A549 (cell line): ENCODE data around the gene LMF1. TPM values are rescaled to one million over a fixed set of nuclear protein-coding genes. Genes with fewer than 3 reads are reported as not detected.

Experiments used
- ATAC-seq, 2 experiments: fragments of 200-7000 bp in 1 of 2; fragments of >200 bp in 1 of 2; cut with Nextera tagmentation in 1 of 2; cut with Tn5 transposase in 1 of 2; 3 replicates each; pipeline versions ENCODE4 v1.8.0 to v1.9.1; 2018 to 2020; ENCODE audit warnings: mild to moderate bottlenecking in 1 of 2, moderate library complexity in 1 of 2
- CTCF ChIA-PET: fragments of 300-600 bp; sonication (Branson Sonifier 250); formaldehyde crosslinking; extraction: SDS; loops from one replicate; lab custom pipeline; 2021; ENCODE audit warnings: antibody characterized with exemption, inconsistent platforms; lab: Yijun Ruan, JAX
- POLR2A ChIA-PET: fragments of 350-600 bp; formaldehyde crosslinking; extraction: SDS; loops from one replicate; lab custom pipeline; 2021; ENCODE audit warnings: antibody characterized with exemption, inconsistent platforms; lab: Yijun Ruan, JAX
- DNase-seq, 2 experiments: peaks; one replicate each; pipeline versions ENCODE4 v3.0.0 to v3.0.0-alpha.2; 2011 to 2016; ENCODE audit warnings: low read depth in 1 of 2, low spot score in 1 of 2
- FAIRE-seq: peaks from 2 replicates; lab custom pipeline; 2011; peaks lifted over from hg19 to GRCh38; lab: Jason Lieb, UNC
- H3K27ac ChIP-seq, 2 experiments: fragments of >200 bp; sonication (Bioruptor Twin); formaldehyde crosslinking; 3 replicates each; pipeline ENCODE4 v1.5.1; 2016 to 2017
- H3K4me1 ChIP-seq: fragments of >200 bp; sonication (Bioruptor Twin); formaldehyde crosslinking; 3 replicates; pipeline ENCODE4 v1.6.1; 2016
- H3K4me2 ChIP-seq: fragments of >200 bp; sonication (Bioruptor Twin); formaldehyde crosslinking; 3 replicates; pipeline ENCODE4 v1.6.1; 2016
- H3K4me3 ChIP-seq: fragments of >200 bp; sonication (Bioruptor Twin); formaldehyde crosslinking; 3 replicates; pipeline ENCODE4 v1.5.1; 2016
- H3K9me3 ChIP-seq: fragments of >200 bp; sonication (Bioruptor Twin); formaldehyde crosslinking; 3 replicates; pipeline ENCODE4 v1.6.1; 2016
- CEBPB ChIP-seq, 2 experiments: fragments of >200 bp in 1 of 2; sonication (Bioruptor Twin) in 1 of 2; formaldehyde crosslinking in 1 of 2; IDR thresholded peaks; 2 replicates each; pipeline ENCODE4 v1.6.1; 2012 to 2016
- CHD4 ChIP-seq: fragments of 200-600 bp; sonication (generic); IDR thresholded peaks from 2 replicates; pipeline ENCODE4 v1.6.1; 2016; ENCODE audit warnings: antibody characterized with exemption, mild to moderate bottlenecking, borderline replicate concordance
- FOXS1 ChIP-seq: fragments of 250-450 bp; sonication (Bioruptor Pico); IDR thresholded peaks from 2 replicates; pipeline ENCODE4 v1.5.0; 2020; ENCODE audit warnings: mild to moderate bottlenecking, moderate library complexity
- GATA3 ChIP-seq: IDR thresholded peaks from 2 replicates; pipeline ENCODE4 v1.6.1; 2012; ENCODE audit warnings: borderline replicate concordance
- HOXB5 ChIP-seq: fragments of 250-450 bp; sonication (Bioruptor Pico); IDR thresholded peaks from 2 replicates; pipeline ENCODE4 v1.5.0; 2020; ENCODE audit warnings: mild to moderate bottlenecking, moderate library complexity
- JUN ChIP-seq, 2 experiments: fragments of >200 bp; sonication (Bioruptor Twin); formaldehyde crosslinking; IDR thresholded peaks; 2 replicates in 1 of 2; 3 replicates in 1 of 2; pipeline ENCODE4 v1.6.1; 2016 to 2017
- KDM5A ChIP-seq: fragments of 200-600 bp; sonication (generic); IDR thresholded peaks from 2 replicates; pipeline ENCODE4 v1.6.1; 2016; ENCODE audit warnings: antibody characterized with exemption, mild to moderate bottlenecking
- MAZ ChIP-seq: fragments of 150-350 bp; IDR thresholded peaks from 2 replicates; pipeline ENCODE4 v1.6.1; 2014; ENCODE audit warnings: antibody characterized with exemption, low read depth, low read length, borderline replicate concordance
- NPAS2 ChIP-seq: fragments of 250-450 bp; sonication (Bioruptor Pico); IDR thresholded peaks from 2 replicates; pipeline ENCODE4 v1.8.0; 2022; ENCODE audit warnings: mild to moderate bottlenecking, moderate library complexity, borderline replicate concordance
- POLR2A ChIP-seq: IDR thresholded peaks from 2 replicates; pipeline ENCODE4 v1.6.1; 2012; ENCODE audit warnings: mild to moderate bottlenecking, low read length
- RAD21 ChIP-seq, 2 experiments: fragments of >200 bp in 1 of 2; sonication (Bioruptor Twin) in 1 of 2; formaldehyde crosslinking in 1 of 2; IDR thresholded peaks in 1 of 2; conservative IDR thresholded peaks in 1 of 2; 2 replicates in 1 of 2; 3 replicates in 1 of 2; pipeline ENCODE4 v1.6.1; 2012 to 2018; ENCODE audit warnings: inconsistent platforms in 1 of 2
- RCOR1 ChIP-seq: fragments of 150-350 bp; IDR thresholded peaks from 2 replicates; pipeline ENCODE4 v1.6.1; 2014; ENCODE audit warnings: antibody characterized with exemption, low read length, low read depth
- SMC3 ChIP-seq: fragments of >200 bp; sonication (Bioruptor Twin); formaldehyde crosslinking; IDR thresholded peaks from 3 replicates; pipeline ENCODE4 v1.6.1; 2018; ENCODE audit warnings: inconsistent platforms
- TP53 ChIP-seq: fragments of 250-450 bp; sonication (Bioruptor Pico); IDR thresholded peaks from 2 replicates; pipeline ENCODE4 v1.5.0; 2021; ENCODE audit warnings: mild to moderate bottlenecking, moderate library complexity
- ZC3H11A ChIP-seq: fragments of 450-650 bp; IDR thresholded peaks from 2 replicates; pipeline ENCODE4 v1.6.1; 2014; ENCODE audit warnings: antibody characterized with exemption, mild to moderate bottlenecking
- ZFP36 ChIP-seq: fragments of 450-650 bp; IDR thresholded peaks from 2 replicates; pipeline ENCODE4 v1.6.1; 2014; ENCODE audit warnings: borderline replicate concordance; ENCODE audit not compliant: partially characterized antibody
- ZNF302 ChIP-seq: fragments of 250-450 bp; sonication (Bioruptor Pico); IDR thresholded peaks from 2 replicates; pipeline ENCODE4 v1.9.0; 2021; ENCODE audit warnings: inconsistent platforms, mild to moderate bottlenecking, moderate library complexity
- ZSCAN20 ChIP-seq: fragments of 250-450 bp; sonication (Bioruptor Pico); IDR thresholded peaks from 2 replicates; pipeline ENCODE4 v1.8.0; 2022; ENCODE audit warnings: mild to moderate bottlenecking, moderate library complexity
- WGBS: methylation state at CpG from one replicate; pipeline ENCODE4 v1.1.6; 2017; ENCODE audit errors: missing lambda C conversion rate; 5-methylcytosine and 5-hydroxymethylcytosine counted together
- polyA plus RNA-seq, 4 experiments: library from polyadenylated mRNA; depleted of rRNA in 3 of 4; stranded (reverse); fragments of >200 nt; fragmentation: RNase III in 1 of 4; extraction: RNeasy Plus Mini Kit Qiagen cat#74134 plus additional on column Dnase treatment in 1 of 4; gene quantifications; 2 replicates in 3 of 4; 3 replicates in 1 of 4; pipeline ENCODE4 v1.2.3, GENCODE V29; 2011 to 2017
- TF ChIP-seq, protein P1 (sequence below): IDR thresholded peaks from 2 replicates; pipeline ENCODE4 v1.6.1; 2012
- TF ChIP-seq, protein P2 (sequence below): IDR thresholded peaks from 2 replicates; pipeline ENCODE4 v1.6.1; 2012; ENCODE audit warnings: low read depth, borderline replicate concordance
- TF ChIP-seq, protein P3 (sequence below): fragments of 200-600 bp; sonication (generic); IDR thresholded peaks from 2 replicates; pipeline ENCODE4 v1.6.1; 2016; ENCODE audit warnings: antibody characterized with exemption, mild to moderate bottlenecking, moderate library complexity

LMF1 gene
- polyA plus RNA-seq, 2 of the 4 experiments (the other 2 are of a cell fraction) = 8.8 to 10.9 TPM

DNA sequence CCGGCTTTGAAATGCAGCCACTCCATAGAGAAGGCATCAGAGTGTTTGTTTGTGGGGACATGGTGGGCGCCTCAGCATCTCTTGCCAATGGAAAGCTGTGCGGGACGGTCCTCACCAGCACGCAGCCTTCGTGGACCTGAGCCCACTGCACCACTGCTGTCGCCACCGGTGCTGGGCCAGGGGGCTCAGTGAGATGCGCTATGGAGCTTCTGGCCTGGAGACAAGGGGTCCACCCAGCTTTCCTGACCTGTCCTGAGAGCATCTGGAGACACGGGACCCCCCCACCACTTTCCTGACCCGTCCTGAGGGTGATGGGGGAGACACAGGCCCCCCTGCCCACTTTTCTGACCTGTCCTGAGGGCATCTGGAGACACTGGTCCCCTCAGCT, 79.4 kb downstream of the LMF1 start:
- Histone ChIP-seq H3K27ac (no peak overlapping the region), H3K4me1 (no peaks in the 10 kb centered on the region), H3K4me2 (no peak overlapping the region), H3K4me3 (no peak overlapping the region), H3K9me3 (no peaks in the 10 kb centered on the region)
- ChIA-PET CTCF (interaction anchor here (1.3 to 2.4 kb wide), 3 partner anchors 13 to 166 kb away, joined by 3 to 11 read pairs (median 6); no protein-coding TSS in a partner anchor), POLR2A (no interaction called here)
- FAIRE-seq = no peak
- TF ChIP-seq, protein P1, sequence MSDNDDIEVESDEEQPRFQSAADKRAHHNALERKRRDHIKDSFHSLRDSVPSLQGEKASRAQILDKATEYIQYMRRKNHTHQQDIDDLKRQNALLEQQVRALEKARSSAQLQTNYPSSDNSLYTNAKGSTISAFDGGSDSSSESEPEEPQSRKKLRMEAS = no peak
- TF ChIP-seq GATA3 = no peak
- ATAC-seq = no peak
- 76% methylated on average over 11 of the region's 11 CpGs for WGBS
- DNase-seq = no peak

DNA sequence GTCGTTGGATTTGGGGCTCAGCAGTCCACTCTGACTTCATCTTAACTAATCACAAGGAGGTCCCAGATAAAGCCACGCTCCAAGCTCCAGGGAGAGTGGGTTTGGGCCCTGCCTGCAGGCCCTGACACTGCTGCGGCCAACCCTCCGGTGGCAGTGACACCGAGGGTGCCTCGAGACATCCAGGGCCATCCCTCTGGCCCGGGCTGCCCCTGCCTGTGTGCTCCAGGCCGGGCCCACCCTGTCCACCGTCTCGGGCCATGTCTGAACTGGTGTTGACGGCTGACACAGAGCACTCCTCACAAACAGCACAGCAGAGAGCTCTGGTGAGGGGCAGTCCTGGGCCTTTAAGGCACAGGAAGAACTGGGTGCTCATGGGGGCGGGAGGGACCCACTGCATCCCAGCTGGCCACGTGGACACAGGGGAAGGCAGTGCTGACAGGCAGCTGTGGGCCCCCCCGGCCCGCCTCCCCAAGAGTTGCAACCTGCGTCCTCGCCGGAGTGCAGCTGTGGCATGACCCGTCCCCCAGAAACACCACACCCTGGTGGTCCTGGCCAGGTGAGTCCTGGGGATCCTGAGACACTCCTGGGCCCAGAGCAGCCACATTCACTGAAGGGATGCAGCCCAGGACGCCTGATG, 80.0 kb downstream of the LMF1 start:
- FAIRE-seq (no peak), ATAC-seq (no peak), DNase-seq (no peak)
- no peaks in the 10 kb centered on the region for H3K4me1 ChIP-seq
- H3K4me2 ChIP-seq = no peak overlapping the region
- CTCF ChIA-PET = interaction anchor here (0.9 to 1.3 kb wide), 2 partner anchors 12 to 167 kb away, joined by 3 to 6 read pairs; no protein-coding TSS in a partner anchor
- POLR2A ChIA-PET = no interaction called here
- no peak overlapping the region for H3K27ac ChIP-seq
- TF ChIP-seq HOXB5 (CRISPR knock-in tag) (no peak), ZC3H11A (no peak), FOXS1 (no peak), MAZ (no peak), KDM5A (no peak), ZNF302 (CRISPR knock-in tag) (no peak)
- no peak overlapping the region for H3K4me3 ChIP-seq
- WGBS = 55% methylated on average over 9 of the region's 20 CpGs
- H3K9me3 ChIP-seq = no peaks in the 10 kb centered on the region

DNA sequence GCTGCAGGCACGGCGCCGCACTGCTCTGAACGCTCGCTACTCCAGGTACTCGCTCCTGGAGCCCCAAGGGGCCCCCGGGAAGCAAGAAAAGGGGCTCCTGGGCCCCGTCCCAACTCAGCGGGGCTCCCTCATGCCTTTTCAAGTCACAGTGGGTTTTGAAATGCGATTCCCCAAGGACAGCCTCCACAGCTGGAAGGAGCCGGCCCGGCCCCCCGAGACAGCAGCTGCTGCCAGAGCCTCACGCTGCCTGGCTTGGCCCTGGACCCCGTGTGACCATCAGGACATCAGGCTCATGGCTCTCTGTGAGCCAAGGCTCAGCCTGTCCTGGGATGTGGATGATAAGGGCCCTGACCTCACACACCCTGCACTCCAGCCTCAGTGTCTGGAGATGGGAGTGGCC, 80.6 kb downstream of the LMF1 start:
- TF ChIP-seq, protein P2, sequence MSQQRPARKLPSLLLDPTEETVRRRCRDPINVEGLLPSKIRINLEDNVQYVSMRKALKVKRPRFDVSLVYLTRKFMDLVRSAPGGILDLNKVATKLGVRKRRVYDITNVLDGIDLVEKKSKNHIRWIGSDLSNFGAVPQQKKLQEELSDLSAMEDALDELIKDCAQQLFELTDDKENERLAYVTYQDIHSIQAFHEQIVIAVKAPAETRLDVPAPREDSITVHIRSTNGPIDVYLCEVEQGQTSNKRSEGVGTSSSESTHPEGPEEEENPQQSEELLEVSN = no peak
- TF ChIP-seq RAD21 (conservative IDR thresholded peaks at IDR 0.05 in 1 of 2, IDR thresholded peaks at IDR 0.05 in 1 of 2) (no peak), TP53 (no peak), ZFP36 (no peak), CHD4 (no peak), ZSCAN20 (CRISPR knock-in tag) (no peak), KDM5A (no peak), SMC3 (no peak), CEBPB (IDR thresholded peaks at IDR 0.05) (no peak), NPAS2 (CRISPR knock-in tag) (no peak), RCOR1 (no peak), POLR2A (no peak), JUN (IDR thresholded peaks at IDR 0.05) (no peak)
- TF ChIP-seq, protein P1 = no peak
- TF ChIP-seq, protein P3, sequence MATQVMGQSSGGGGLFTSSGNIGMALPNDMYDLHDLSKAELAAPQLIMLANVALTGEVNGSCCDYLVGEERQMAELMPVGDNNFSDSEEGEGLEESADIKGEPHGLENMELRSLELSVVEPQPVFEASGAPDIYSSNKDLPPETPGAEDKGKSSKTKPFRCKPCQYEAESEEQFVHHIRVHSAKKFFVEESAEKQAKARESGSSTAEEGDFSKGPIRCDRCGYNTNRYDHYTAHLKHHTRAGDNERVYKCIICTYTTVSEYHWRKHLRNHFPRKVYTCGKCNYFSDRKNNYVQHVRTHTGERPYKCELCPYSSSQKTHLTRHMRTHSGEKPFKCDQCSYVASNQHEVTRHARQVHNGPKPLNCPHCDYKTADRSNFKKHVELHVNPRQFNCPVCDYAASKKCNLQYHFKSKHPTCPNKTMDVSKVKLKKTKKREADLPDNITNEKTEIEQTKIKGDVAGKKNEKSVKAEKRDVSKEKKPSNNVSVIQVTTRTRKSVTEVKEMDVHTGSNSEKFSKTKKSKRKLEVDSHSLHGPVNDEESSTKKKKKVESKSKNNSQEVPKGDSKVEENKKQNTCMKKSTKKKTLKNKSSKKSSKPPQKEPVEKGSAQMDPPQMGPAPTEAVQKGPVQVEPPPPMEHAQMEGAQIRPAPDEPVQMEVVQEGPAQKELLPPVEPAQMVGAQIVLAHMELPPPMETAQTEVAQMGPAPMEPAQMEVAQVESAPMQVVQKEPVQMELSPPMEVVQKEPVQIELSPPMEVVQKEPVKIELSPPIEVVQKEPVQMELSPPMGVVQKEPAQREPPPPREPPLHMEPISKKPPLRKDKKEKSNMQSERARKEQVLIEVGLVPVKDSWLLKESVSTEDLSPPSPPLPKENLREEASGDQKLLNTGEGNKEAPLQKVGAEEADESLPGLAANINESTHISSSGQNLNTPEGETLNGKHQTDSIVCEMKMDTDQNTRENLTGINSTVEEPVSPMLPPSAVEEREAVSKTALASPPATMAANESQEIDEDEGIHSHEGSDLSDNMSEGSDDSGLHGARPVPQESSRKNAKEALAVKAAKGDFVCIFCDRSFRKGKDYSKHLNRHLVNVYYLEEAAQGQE = no peak
- TF ChIP-seq, all 56 proteins: peak for 0
- FAIRE-seq = no peak
- CTCF ChIA-PET = interaction anchor here (0.9 kb wide), 1 partner anchor 12 kb away, joined by 3 read pairs; no protein-coding TSS in a partner anchor
- no peaks in the 10 kb centered on the region for H3K9me3 ChIP-seq
- WGBS = 84% methylated on average over 9 of the region's 15 CpGs
- POLR2A ChIA-PET = no interaction called here
- no peak for ATAC-seq
- no peaks in the 10 kb centered on the region for H3K4me1 ChIP-seq
- H3K27ac ChIP-seq = no peak overlapping the region
- no peak overlapping the region for H3K4me2 ChIP-seq
- H3K4me3 ChIP-seq = no peak overlapping the region
- no peak for DNase-seq
